ENCODE data around the gene ITIH6.
"Not testable (repeated sequence)": the region's sequence is repeated elsewhere in the genome, so short reads cannot be mapped to it uniquely, and the experiment has no call there.

ITIH6 gene

GRCh38 chrX:54799046-54799445, 991 bp upstream of the ITIH6 start:
- DNase-seq (ENCODE audit: low spot score), result no peak

GRCh38 chrX:54794795-54795194, 3.3 kb downstream of the ITIH6 start:
- no peak for DNase-seq (ENCODE audit: low spot score)

- DNase-seq (ENCODE audit: low spot score), result no peak
Measured at GRCh38 chrX:54794028-54794427, 4.0 kb downstream of the ITIH6 start.

GRCh38 chrX:54789405-54789804, 8.7 kb downstream of the ITIH6 start:
- DNase-seq (ENCODE audit: low spot score), result not testable (repeated sequence)

- no peak for DNase-seq (ENCODE audit: low spot score)
Measured at GRCh38 chrX:54788446-54788845, 9.6 kb downstream of the ITIH6 start.

GRCh38 chrX:54786967-54787366, 11.1 kb downstream of the ITIH6 start:
- DNase-seq (ENCODE audit: low spot score), result no peak

- no peak for DNase-seq (ENCODE audit: low spot score)
Measured at GRCh38 chrX:54785901-54786300, 12.2 kb downstream of the ITIH6 start.

GRCh38 chrX:54776987-54777672, 20.9 kb downstream of the ITIH6 start:
- DNase-seq (ENCODE audit: low spot score), result no peak

- DNase-seq (ENCODE audit: low spot score), result no peak
Measured at GRCh38 chrX:54776061-54776460, 22.0 kb downstream of the ITIH6 start.

- not testable (repeated sequence) for DNase-seq (ENCODE audit: low spot score)
Measured at GRCh38 chrX:54774391-54775094, 23.5 kb downstream of the ITIH6 start.

GRCh38 chrX:54758114-54759055, 39.7 kb downstream of the ITIH6 start:
- DNase-seq (ENCODE audit: low spot score), result no peak

GRCh38 chrX:54754854-54755253, 43.2 kb downstream of the ITIH6 start:
- DNase-seq (ENCODE audit: low spot score), result no peak

GRCh38 chrX:54748626-54749025, 49.4 kb downstream of the ITIH6 start:
- no peak for DNase-seq (ENCODE audit: low spot score)

GRCh38 chrX:54747733-54748393, 50.2 kb downstream of the ITIH6 start:
- DNase-seq (ENCODE audit: low spot score), result no peak

- DNase-seq (ENCODE audit: low spot score), result no peak
Measured at GRCh38 chrX:54746928-54747327, 51.1 kb downstream of the ITIH6 start.

- no peak for DNase-seq (ENCODE audit: low spot score)
Measured at GRCh38 chrX:54745676-54746075, 52.4 kb downstream of the ITIH6 start.

- not testable (repeated sequence) for DNase-seq (ENCODE audit: low spot score)
Measured at GRCh38 chrX:54738567-54738966, 59.5 kb downstream of the ITIH6 start.

GRCh38 chrX:54736298-54736942, 61.6 kb downstream of the ITIH6 start:
- not testable (repeated sequence) for DNase-seq (ENCODE audit: low spot score)

- DNase-seq (ENCODE audit: low spot score), result no peak
Measured at GRCh38 chrX:54721424-54721823, 76.6 kb downstream of the ITIH6 start.

GRCh38 chrX:54715621-54716020, 82.4 kb downstream of the ITIH6 start:
- DNase-seq (ENCODE audit: low spot score), result no peak

GRCh38 chrX:54714424-54714823, 83.6 kb downstream of the ITIH6 start:
- DNase-seq (ENCODE audit: low spot score), result no peak

Data from putamen (tissue), 1 donor.